ENCODE measurements around the gene MUC13. TPM values are rescaled to one million over a fixed set of nuclear protein-coding genes. Genes with fewer than 3 reads are reported as not detected.

MUC13 gene
- total RNA-seq, 4 donors from 2014 or later = not detected

DNA sequence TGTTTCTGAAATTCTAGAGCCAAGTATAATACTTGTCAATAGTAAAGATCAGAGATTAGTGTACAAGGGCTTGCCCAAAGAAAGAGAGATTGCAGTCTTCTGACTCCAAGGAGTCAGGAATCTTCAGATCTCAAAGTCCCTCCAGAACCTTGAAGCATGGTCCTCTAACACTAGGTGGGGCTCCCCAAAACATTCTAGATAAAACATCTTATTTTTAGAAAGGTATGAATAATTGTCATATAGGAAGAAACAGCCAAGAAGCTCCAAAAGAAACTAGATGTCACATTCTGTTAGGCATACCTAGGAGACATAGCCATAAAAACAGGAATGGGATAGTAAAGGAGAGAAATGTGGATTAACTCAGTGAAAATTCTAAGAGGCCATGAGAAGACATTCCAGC, 10.7 kb downstream of the MUC13 start:
- intact Hi-C loops (cut with DNase I; ENCODE audit: low total_unique reads) = loop anchor here (10.0 kb wide), 1 partner anchor 511 kb away; no protein-coding TSS in a partner anchor
- DNase-seq (ENCODE audit: low spot score in 2 of 2) = no peak
- no peak overlapping the region for H3K4me3 ChIP-seq (ENCODE audit: low read depth, poor library complexity, severe bottlenecking)
- TF ChIP-seq CTCF (IDR thresholded peaks at IDR 0.05) (no peak), POLR2A (IDR thresholded peaks at IDR 0.05) (no peak)

DNA sequence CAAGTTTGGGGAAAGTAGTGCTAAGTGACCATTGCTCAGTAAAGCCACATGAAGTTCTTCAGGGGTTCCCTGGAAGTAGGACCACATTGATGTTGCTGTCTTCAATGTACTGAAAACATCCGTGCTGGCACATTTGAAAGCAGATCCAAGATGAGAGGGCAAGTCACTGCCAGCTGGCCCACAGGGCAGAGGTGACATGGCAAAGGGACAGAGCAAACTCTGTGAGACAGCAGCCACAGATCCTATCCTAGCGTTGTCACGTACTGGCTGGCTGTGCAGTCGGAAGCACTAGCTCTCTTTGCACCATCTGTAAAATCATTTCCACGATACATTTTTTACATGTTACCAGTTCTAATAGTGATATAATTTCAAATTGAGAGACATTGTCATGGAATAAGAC, 13.8 kb downstream of the MUC13 start:
- TF ChIP-seq POLR2A (IDR thresholded peaks at IDR 0.05) (no peak), CTCF (IDR thresholded peaks at IDR 0.05) (no peak)
- no peak overlapping the region for H3K4me3 ChIP-seq (ENCODE audit: low read depth, poor library complexity, severe bottlenecking)
- intact Hi-C loops (cut with DNase I; ENCODE audit: low total_unique reads) = loop anchor here (10.0 kb wide), 1 partner anchor 514 kb away; no protein-coding TSS in a partner anchor
- 61 to 75% methylated on average over 5 of the region's 5 CpGs for WGBS, 2 donors
- DNase-seq (ENCODE audit: low spot score in 2 of 2) = no peak

DNA sequence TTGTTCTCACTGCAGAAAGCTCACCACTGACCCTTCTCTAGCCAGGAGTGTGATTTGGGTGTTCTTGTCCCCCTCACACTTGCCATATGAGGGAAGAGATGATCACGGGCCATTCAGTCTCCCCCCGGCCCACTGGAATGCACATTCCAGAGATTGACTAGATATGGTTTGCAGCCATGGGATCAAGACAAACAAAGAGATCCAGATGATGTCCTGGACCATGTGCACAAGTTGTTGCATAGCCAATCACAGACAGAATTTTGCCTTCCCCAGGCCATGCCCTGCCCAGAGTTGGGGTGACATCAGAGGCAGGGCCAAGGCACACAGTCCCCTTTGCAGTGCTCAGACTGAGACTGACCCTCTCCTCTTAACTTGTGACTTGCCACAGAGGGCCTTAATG, 14.8 kb downstream of the MUC13 start:
- no peak for DNase-seq (ENCODE audit: low spot score in 2 of 2)
- intact Hi-C loops (cut with DNase I; ENCODE audit: low total_unique reads) = loop anchor here (2.0 to 10.0 kb wide), 2 partner anchors 63 to 515 kb away; no protein-coding TSS in a partner anchor
- WGBS, 2 donors = 48 to 80% methylated on average over 2 of the region's 2 CpGs
- TF ChIP-seq CTCF (IDR thresholded peaks at IDR 0.05) = no peak
- no peak for TF ChIP-seq POLR2A (IDR thresholded peaks at IDR 0.05)
- H3K4me3 ChIP-seq (ENCODE audit: low read depth, poor library complexity, severe bottlenecking) = no peak overlapping the region

DNA sequence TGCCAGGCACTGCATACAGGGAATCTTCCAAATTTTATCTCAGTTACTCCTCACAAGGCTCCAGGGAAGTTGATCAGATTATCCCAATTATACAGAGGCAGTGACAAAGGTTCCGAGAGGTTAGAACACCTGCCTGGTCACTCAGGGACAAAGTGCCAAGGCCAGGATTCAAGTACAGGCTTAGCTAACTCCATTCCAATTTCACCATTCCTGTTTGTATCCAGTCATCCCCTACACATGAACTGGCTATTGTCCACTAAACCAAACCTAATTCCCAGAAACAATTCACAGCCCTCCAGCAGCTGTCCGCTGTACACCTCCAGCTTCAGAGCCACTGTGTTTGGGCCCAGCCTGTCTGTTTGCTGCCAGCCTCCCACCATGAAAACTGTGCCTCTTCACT, 16.0 kb downstream of the MUC13 start:
- no peak for DNase-seq (ENCODE audit: low spot score in 2 of 2)
- TF ChIP-seq CTCF (IDR thresholded peaks at IDR 0.05) = no peak
- no peak for TF ChIP-seq POLR2A (IDR thresholded peaks at IDR 0.05)
- intact Hi-C loops (cut with DNase I; ENCODE audit: low total_unique reads) = loop anchor here (2.0 kb wide), 1 partner anchor 64 kb away; no protein-coding TSS in a partner anchor
- 98 to 100% methylated on average over 2 of the region's 2 CpGs for WGBS, 2 donors
- no peak overlapping the region for H3K4me3 ChIP-seq (ENCODE audit: low read depth, poor library complexity, severe bottlenecking)

- no peak for DNase-seq (ENCODE audit: low spot score in 2 of 2)
- intact Hi-C loops (cut with DNase I; ENCODE audit: low total_unique reads) = no loop called here
- TF ChIP-seq CTCF (IDR thresholded peaks at IDR 0.05) (no peak), POLR2A (IDR thresholded peaks at IDR 0.05) (no peak)
- no peak overlapping the region for H3K4me3 ChIP-seq (ENCODE audit: low read depth, poor library complexity, severe bottlenecking)
- WGBS, 2 donors = 60 to 65% methylated on average over 8 of the region's 8 CpGs
These were observed 17.6 kb downstream of the MUC13 start for GRCh38 chr3:124916837-124917409.

- DNase-seq (ENCODE audit: low spot score in 2 of 2) = no peak
- TF ChIP-seq POLR2A (IDR thresholded peaks at IDR 0.05) (no peak), CTCF (IDR thresholded peaks at IDR 0.05) (no peak)
- 82 to 97% methylated on average over 3 of the region's 3 CpGs for WGBS, 2 donors
- intact Hi-C loops (cut with DNase I; ENCODE audit: low total_unique reads) = no loop called here
- no peak overlapping the region for H3K4me3 ChIP-seq (ENCODE audit: low read depth, poor library complexity, severe bottlenecking)
These were observed 19.3 kb downstream of the MUC13 start for GRCh38 chr3:124915254-124915653.

All from lower leg skin (tissue), 4 donors.